Measurements from ENCODE around the gene DUOX2. TPM values are rescaled to one million over a fixed set of nuclear protein-coding genes. Genes with fewer than 3 reads are reported as not detected.
A peak's percentile ranks its signal among the peaks of the same experiment; 100 is the strongest.
"Not testable (repeated sequence)": the region's sequence is repeated elsewhere in the genome, so short reads cannot be mapped to it uniquely, and the experiment has no call there.

Gene DUOX2
- total and polyA plus RNA-seq, 11 donors, result 0.02 to 1.4 (median 0.11) TPM

GRCh38 chr15:45139770-45140169 lies 25.8 kb upstream of the DUOX2 start:
- H3K4me1 ChIP-seq, result peaks cover 0 to 6% (median 2%) of the 10 kb centered on the region in 12 donors
- peaks cover 0 to 2% (median 0%) of the 10 kb centered on the region in 9 donors for H3K36me3 ChIP-seq
- no peak for TF ChIP-seq POLR2A (IDR thresholded peaks at IDR 0.05)
- H3K27ac ChIP-seq, result no peak overlapping the region
- no peak overlapping the region for H3K4me3 ChIP-seq
- DNase-seq, result peak in 1 of 5 donors; percentile 2
- no peak for ATAC-seq
- WGBS, 4 donors, result 90 to 96% (median 93%) methylated on average over 6 of the region's 6 CpGs
- intact Hi-C loops (cut with DNase I), result no loop called here
- H3K9me3 ChIP-seq, result no peaks in the 10 kb centered on the region
- H3K27me3 ChIP-seq, result peaks cover 0 to 33% (median 15%) of the 10 kb centered on the region in 9 donors

- Histone ChIP-seq H3K36me3 (peaks cover 0 to 2% (median 0%) of the 10 kb centered on the region in 9 donors), H3K27ac (no peak overlapping the region), H3K4me1 (peaks cover 0 to 6% (median 2%) of the 10 kb centered on the region in 12 donors), H3K27me3 (peaks cover 0 to 39% (median 22%) of the 10 kb centered on the region in 9 donors), H3K4me3 (no peak overlapping the region), H3K9me3 (no peaks in the 10 kb centered on the region)
- 67 to 78% (median 76%) methylated on average over 11 to 12 of the region's 12 CpGs for WGBS, 4 donors
- DNase-seq, result peak in 1 of 5 donors; percentile 15
- TF ChIP-seq POLR2A (IDR thresholded peaks at IDR 0.05) (no peak), CTCF (IDR thresholded peaks at IDR 0.05) (no peak)
- ATAC-seq, result peak in 1 of 4 donors; percentile 16
- intact Hi-C loops (cut with DNase I), result no loop called here
These were observed 25.1 kb upstream of the DUOX2 start for GRCh38 chr15:45138814-45139765.

GRCh38 chr15:45137703-45138102 lies 23.7 kb upstream of the DUOX2 start:
- 78 to 86% (median 80%) methylated on average over 7 to 8 of the region's 8 CpGs for WGBS, 4 donors
- intact Hi-C loops (cut with DNase I), result no loop called here
- Histone ChIP-seq H3K4me1 (peaks cover 0 to 6% (median 2%) of the 10 kb centered on the region in 12 donors), H3K4me3 (no peak overlapping the region), H3K27ac (no peak overlapping the region), H3K27me3 (peaks cover 0 to 41% (median 29%) of the 10 kb centered on the region in 9 donors), H3K9me3 (no peaks in the 10 kb centered on the region), H3K36me3 (no peaks in the 10 kb centered on the region)
- DNase-seq (peak in 1 of 5 donors; percentile 2), ATAC-seq (no peak)
- TF ChIP-seq POLR2A (IDR thresholded peaks at IDR 0.05) (no peak), CTCF (IDR thresholded peaks at IDR 0.05) (no peak)

- WGBS, 4 donors, result 14 to 19% (median 18%) methylated on average over 10 of the region's 10 CpGs
- no peak overlapping the region for H3K4me3 ChIP-seq
- intact Hi-C loops (cut with DNase I), result no loop called here
- peaks cover 0 to 6% (median 2%) of the 10 kb centered on the region in 12 donors for H3K4me1 ChIP-seq
- H3K9me3 ChIP-seq, result no peaks in the 10 kb centered on the region
- no peak overlapping the region for H3K27ac ChIP-seq
- H3K27me3 ChIP-seq, result peaks cover 0 to 42% (median 29%) of the 10 kb centered on the region in 9 donors
- DNase-seq (no peak), ATAC-seq (no peak)
- TF ChIP-seq CTCF (IDR thresholded peaks at IDR 0.05), result peak in 1 of 12 donors; percentile 10
- TF ChIP-seq POLR2A (IDR thresholded peaks at IDR 0.05), result no peak
- no peaks in the 10 kb centered on the region for H3K36me3 ChIP-seq
These were observed 22.4 kb upstream of the DUOX2 start for GRCh38 chr15:45136378-45136764.

GRCh38 chr15:45135705-45136377 lies 21.9 kb upstream of the DUOX2 start:
- 11 to 19% (median 17%) methylated on average over 6 to 10 of the region's 37 CpGs for WGBS, 4 donors
- intact Hi-C loops (cut with DNase I); H3K4me1 ChIP-seq; H3K27ac ChIP-seq; H3K9me3 ChIP-seq; H3K4me3 ChIP-seq; H3K36me3 ChIP-seq: not testable (repeated sequence)
- DNase-seq (peak in 1 of 5 donors; percentile 0), ATAC-seq (peak in 1 of 4 donors; percentile 5)
- peaks cover 0 to 42% (median 29%) of the 10 kb centered on the region in 9 donors for H3K27me3 ChIP-seq

Measured in heart left ventricle (tissue), 16 donors.